ENCODE data around the gene AAGAB.

DNA sequence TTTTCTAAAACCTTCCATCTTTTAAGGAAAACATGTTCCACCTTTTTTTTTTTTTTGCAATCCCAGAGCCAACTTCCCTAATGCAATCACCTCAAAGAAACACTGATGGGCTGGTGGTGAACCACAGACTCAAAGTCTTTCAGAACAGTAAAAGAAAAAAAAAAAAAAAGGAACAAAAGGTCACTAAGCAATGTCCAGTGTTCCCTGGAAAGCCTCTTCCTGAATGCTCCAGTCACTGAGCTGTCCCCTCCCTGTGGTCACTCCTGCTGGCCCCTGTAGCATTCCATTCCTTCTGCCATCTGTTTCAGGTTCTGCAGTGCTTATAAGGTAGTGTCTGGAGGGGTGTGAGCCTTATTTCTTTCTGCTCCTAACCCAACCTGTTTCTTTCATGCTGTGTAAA is 53.3 kb downstream of the AAGAB start:
- TF ChIP-seq, protein P1, sequence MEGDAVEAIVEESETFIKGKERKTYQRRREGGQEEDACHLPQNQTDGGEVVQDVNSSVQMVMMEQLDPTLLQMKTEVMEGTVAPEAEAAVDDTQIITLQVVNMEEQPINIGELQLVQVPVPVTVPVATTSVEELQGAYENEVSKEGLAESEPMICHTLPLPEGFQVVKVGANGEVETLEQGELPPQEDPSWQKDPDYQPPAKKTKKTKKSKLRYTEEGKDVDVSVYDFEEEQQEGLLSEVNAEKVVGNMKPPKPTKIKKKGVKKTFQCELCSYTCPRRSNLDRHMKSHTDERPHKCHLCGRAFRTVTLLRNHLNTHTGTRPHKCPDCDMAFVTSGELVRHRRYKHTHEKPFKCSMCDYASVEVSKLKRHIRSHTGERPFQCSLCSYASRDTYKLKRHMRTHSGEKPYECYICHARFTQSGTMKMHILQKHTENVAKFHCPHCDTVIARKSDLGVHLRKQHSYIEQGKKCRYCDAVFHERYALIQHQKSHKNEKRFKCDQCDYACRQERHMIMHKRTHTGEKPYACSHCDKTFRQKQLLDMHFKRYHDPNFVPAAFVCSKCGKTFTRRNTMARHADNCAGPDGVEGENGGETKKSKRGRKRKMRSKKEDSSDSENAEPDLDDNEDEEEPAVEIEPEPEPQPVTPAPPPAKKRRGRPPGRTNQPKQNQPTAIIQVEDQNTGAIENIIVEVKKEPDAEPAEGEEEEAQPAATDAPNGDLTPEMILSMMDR (IDR thresholded peaks at IDR 0.05): no peak
- TF ChIP-seq EZH2phosphoT487 (IDR thresholded peaks at IDR 0.05): no peak
